Measurements from ENCODE around the gene SHISA4. TPM values are rescaled to one million over a fixed set of nuclear protein-coding genes. Genes with fewer than 3 reads are reported as not detected.
"Not testable (repeated sequence)": the region's sequence is repeated elsewhere in the genome, so short reads cannot be mapped to it uniquely, and the experiment has no call there.

Gene SHISA4
- total RNA-seq, 4 donors from 2014 or later, result 11.0 to 23.3 (median 13.0) TPM

DNA sequence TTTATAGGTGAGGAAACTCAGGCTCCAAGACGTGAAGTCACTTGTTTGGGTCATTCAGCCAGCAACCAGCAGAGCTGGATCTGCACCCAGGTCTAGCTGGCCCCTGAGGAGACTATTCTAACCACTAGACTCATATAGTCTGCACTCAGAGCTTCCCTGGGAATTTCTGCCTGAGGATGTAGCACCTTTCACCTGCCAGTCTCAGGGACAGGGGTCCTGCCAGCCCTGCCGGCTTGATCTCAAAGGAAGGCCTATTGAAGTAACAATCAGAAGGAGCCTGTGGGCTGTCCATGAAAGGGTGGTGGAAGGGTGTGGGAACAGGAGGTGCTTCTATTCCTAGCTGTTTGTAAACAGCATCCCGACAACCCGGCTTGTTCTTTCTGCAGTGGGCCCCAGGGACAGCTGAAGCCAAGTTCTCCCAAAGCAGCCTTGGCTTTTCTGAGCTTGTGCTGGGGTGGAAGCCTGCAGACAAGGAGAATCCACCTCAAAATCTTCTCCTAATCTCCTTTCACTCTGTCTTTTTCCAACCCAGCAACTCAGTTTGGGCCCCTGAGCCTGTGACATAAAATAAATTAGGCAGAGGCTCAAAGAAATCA, 49.8 kb downstream of the SHISA4 start:
- no peak for TF ChIP-seq CTCF (IDR thresholded peaks at IDR 0.05)
- no peak for ATAC-seq (ENCODE audit: low FRiP score)

DNA sequence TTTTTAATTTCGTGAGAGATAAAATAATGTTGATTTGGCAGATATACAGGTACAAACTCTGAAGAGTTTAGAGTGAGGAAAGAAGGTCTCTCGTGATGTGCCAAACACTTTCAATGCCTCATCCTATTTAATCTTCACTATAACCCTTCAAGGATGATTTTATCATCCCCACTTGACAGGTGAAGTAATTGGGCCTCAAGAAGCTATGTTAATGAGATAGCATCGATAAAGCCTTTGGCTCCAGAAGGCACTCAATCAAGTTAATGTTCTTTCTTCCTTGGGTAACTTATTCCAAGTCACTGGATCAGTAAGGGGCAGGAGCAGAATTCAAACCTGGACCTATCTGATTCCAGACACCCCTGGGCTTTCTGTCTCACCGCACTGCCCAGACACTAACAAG, 50.5 kb downstream of the SHISA4 start:
- no peak for TF ChIP-seq CTCF (IDR thresholded peaks at IDR 0.05)
- DNase-seq (ENCODE audit: low spot score), result no peak
- ATAC-seq (ENCODE audit: low FRiP score), result peak; percentile 31

More for the DNA sequence above, 49.8 kb downstream of the SHISA4 start:
- no peak for DNase-seq (ENCODE audit: low spot score)

- peak; percentile 8 for ATAC-seq (ENCODE audit: low FRiP score)
- TF ChIP-seq CTCF (IDR thresholded peaks at IDR 0.05), result no peak
- no peak for DNase-seq (ENCODE audit: low spot score)
Observed at GRCh38 chr1:201939574-201939973, 50.9 kb downstream of the SHISA4 start.

DNA sequence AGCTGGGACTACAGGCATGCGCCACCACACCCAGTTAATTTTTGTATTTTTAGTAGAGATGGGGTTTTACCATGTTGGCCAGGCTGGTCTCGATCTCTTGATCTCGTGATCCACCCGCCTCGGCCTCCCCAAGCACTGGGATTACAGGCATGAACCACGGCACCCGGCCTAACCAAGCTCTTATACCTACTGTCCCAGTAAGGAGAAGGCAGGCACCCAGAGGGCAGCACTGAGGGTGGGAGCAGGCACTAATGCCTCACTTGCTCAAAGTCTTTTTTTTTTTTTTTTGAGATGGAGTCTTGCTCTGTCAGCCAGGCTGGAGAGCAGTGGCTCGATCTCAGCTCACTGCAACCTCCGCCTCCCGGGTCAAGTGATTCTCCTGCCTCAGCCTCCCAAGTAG, 51.6 kb downstream of the SHISA4 start:
- ATAC-seq (ENCODE audit: low FRiP score), result not testable (repeated sequence)

GRCh38 chr1:201941420-201942128, 52.9 kb downstream of the SHISA4 start:
- no peak for TF ChIP-seq CTCF (IDR thresholded peaks at IDR 0.05)
- ATAC-seq (ENCODE audit: low FRiP score) (no peak), DNase-seq (ENCODE audit: low spot score) (no peak)

More for the DNA sequence above, 51.6 kb downstream of the SHISA4 start:
- DNase-seq (ENCODE audit: low spot score), result not testable (repeated sequence)

- DNase-seq (ENCODE audit: low spot score) (no peak), ATAC-seq (ENCODE audit: low FRiP score) (no peak)
- TF ChIP-seq CTCF (IDR thresholded peaks at IDR 0.05), result no peak
Observed at GRCh38 chr1:201942129-201942495, 53.4 kb downstream of the SHISA4 start.

Small RNA genes within 50 kb of the gene (small RNA-seq; reads per million reads assigned to genes)
- gene MIR6739, result not detected

Other genes starting within 250 kb of the SHISA4 start
- gene IPO9, start 59.7 kb upstream of the SHISA4 start, total RNA-seq, result 10 to 100 TPM; 13.4 to 19.7 (median 17.4) TPM
- 100 to 1,000 TPM in 1 of 4 donors, 10 to 100 TPM in 3; 30.2 to 124 (median 35.8) TPM for gene LMOD1, start 57.6 kb downstream of the SHISA4 start, total RNA-seq
- gene TIMM17A, start 66.6 kb downstream of the SHISA4 start, total RNA-seq, result 10 to 100 TPM; 19.7 to 55.4 (median 38.4) TPM
- 10 to 100 TPM; 37.2 to 77.6 (median 45.8) TPM for gene RNPEP, start 93.8 kb downstream of the SHISA4 start, total RNA-seq
- gene ELF3, start 121.7 kb downstream of the SHISA4 start, total RNA-seq, result 10 to 100 TPM in 1 of 4 donors, 1 to 10 TPM in 1, under 1 TPM in 2; 0.47 to 23.0 (median 1.8) TPM
- under 1 TPM in 1 of 4 donors, not detected in 3; 0.16 TPM for gene GPR37L1, start 234.0 kb downstream of the SHISA4 start, total RNA-seq

Data from omental fat pad (tissue), 4 donors.